Measurements from ENCODE around the gene SCGB3A1.

SCGB3A1 gene

GRCh38 chr5:180553530-180553929, 37.8 kb downstream of the SCGB3A1 start:
- TF ChIP-seq CTCF (IDR thresholded peaks at IDR 0.05; ENCODE audit: control insufficient read depth, insufficient read depth, low read depth, low read length, missing control alignments) = no peak
- DNase-seq (ENCODE audit: low read depth) = no peak

GRCh38 chr5:180548563-180548962, 42.7 kb downstream of the SCGB3A1 start:
- no peak for DNase-seq (ENCODE audit: low read depth)
- TF ChIP-seq CTCF (IDR thresholded peaks at IDR 0.05; ENCODE audit: control insufficient read depth, insufficient read depth, low read depth, low read length, missing control alignments) = no peak
- H3K4me3 ChIP-seq (ENCODE audit: control insufficient read depth, low read depth, low read length) = no peak overlapping the region

More at GRCh38 chr5:180553530-180553929, 37.8 kb downstream of the SCGB3A1 start:
- no peak overlapping the region for H3K4me3 ChIP-seq (ENCODE audit: control insufficient read depth, low read depth, low read length)

- H3K4me3 ChIP-seq (ENCODE audit: control insufficient read depth, low read depth, low read length) = no peak overlapping the region
- no peak for DNase-seq (ENCODE audit: low read depth)
- TF ChIP-seq CTCF (IDR thresholded peaks at IDR 0.05; ENCODE audit: control insufficient read depth, insufficient read depth, low read depth, low read length, missing control alignments) = no peak
Observed at GRCh38 chr5:180545248-180545647, 46.1 kb downstream of the SCGB3A1 start.

GRCh38 chr5:180541710-180542109, 49.6 kb downstream of the SCGB3A1 start:
- no peak for DNase-seq (ENCODE audit: low read depth)
- TF ChIP-seq CTCF (IDR thresholded peaks at IDR 0.05; ENCODE audit: control insufficient read depth, insufficient read depth, low read depth, low read length, missing control alignments) = no peak
- H3K4me3 ChIP-seq (ENCODE audit: control insufficient read depth, low read depth, low read length) = no peak overlapping the region

Data from AG09309 (cell line).